Activated CD8-positive, alpha-beta memory T cell treated with anti-CD3 and anti-CD28 coated beads, Interleukin-2, amount 50 U/mL, for 1 hour (primary cell): ENCODE results near the gene RAB11FIP4.

ENCODE experiments used
- DNase-seq: peaks from one replicate; pipeline ENCODE4 v3.0.0-alpha.2; 2020; ENCODE audit errors: extremely low read depth

The RAB11FIP4 gene

GRCh38 chr17:31566247-31566991, 174.9 kb downstream of the RAB11FIP4 start:
- DNase-seq: no peak

DNA sequence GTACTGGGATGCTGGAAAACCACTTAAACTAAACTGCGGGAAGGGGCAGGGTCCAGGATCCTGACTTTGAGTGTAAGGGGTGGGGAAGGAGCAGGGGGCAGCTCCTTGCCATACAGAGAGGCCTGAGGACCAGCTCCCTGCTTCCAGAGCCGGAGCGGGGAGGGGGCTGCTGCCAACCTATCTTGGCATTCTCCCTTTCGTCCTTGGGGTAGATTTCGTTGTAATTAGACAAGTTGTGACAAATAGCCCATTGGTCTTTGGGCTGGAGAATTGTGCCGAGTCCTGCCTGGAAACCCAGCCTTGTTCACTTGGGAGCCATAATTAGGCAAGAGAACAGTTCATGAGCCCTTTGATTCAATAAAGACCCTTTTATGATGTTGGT, 175.5 kb downstream of the RAB11FIP4 start:
- no peak for DNase-seq

- no peak for DNase-seq
Observed at GRCh38 chr17:31568121-31568520, 176.6 kb downstream of the RAB11FIP4 start.

DNA sequence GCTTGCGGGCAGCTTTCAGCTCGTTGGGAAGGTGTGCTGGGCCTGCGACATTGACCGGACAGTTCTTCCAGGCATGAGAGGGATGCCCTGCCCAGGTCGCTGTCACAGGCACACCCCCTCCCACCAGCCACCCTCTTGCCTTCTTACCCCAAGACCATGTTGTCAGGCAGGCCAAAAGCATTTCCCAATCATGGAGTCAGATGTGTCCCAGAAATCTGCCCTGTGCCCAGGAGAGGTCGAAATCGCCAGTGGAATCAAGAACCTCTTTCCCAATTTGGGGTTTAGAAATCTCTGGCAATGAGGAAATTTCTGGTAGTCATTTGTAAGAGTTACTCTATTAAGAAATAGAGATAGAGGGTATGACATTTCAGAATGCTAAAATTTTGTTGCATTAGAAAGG, 177.1 kb downstream of the RAB11FIP4 start:
- DNase-seq: no peak

DNA sequence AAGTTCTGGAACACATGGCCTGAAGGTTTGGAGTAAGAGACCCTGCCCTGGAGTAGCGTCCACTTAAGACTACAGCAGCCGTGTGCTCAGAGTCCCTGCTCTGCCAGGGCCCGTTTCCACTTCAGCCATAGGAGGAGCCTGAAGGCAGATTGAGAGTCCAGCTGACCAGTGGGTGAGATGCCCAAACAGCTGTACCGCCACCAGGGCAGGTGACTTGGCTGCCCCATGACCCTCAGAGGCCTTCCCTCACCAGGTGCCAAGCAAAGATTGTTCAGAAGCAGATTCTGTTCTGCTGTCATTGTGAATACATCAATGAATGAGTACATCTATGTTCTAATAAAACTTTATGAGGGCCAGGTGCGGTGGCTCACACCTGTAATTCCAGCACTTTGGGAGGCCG, 178.8 kb downstream of the RAB11FIP4 start:
- no peak for DNase-seq

GRCh38 chr17:31570951-31571892, 179.7 kb downstream of the RAB11FIP4 start:
- no peak for DNase-seq

DNA sequence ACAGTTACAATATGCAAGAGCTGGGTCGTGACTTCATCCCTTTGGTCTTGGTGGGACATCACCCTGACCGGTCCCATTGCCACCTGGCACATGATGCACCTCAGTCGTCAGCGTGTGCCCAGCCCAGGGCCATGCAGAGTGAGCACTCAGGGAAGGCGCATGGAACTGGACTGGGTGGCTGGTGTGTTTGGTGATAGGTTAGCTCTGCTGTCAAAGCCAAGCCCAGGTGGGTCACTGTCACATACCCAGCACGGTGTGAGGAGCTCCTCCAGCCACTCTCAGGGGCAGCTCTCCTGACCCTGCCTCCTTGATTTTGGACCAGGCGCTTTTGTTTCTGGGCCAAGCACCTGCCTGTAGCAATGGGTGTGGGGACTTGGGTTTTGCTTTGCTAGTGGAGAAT, 180.9 kb downstream of the RAB11FIP4 start:
- no peak for DNase-seq

DNA sequence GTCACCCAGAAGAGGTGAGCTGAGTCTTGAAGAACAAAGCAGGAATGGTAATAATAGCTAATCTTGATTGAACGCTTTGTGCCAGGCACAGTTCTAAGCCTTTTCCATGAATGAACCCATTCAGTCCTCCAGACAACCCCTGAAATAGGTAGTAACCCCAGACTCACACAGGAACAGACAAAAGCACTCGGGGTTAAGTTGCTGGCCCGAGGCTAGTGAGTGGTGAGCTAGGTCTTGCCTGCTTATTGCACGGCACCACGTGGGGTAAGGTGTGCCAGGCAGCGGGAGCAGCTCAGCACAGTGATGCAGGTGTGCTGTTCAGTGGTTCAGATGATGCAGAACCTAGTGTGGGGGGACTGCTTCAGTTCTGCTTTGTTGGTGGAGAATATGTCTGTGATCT, 181.6 kb downstream of the RAB11FIP4 start:
- DNase-seq: no peak

DNA sequence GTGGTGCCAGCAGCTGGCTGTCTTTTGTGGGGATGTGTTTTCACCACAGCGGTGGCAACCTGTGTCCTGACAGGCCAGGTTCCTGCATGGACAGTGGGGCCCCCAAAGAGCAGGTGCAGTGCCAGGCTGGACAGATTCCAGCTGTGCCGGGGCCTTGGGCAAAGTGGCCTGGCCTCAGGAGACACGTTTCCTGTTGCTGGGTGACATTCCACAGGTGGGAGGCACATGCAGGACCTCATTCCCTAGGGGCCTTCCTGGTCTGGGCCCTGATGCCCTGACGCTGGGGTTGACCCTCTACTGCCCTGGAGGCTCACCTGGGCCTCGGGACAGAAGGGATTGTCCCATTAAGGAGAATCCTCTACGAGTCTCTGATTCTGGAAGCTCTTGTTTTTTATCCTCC, 182.4 kb downstream of the RAB11FIP4 start:
- no peak for DNase-seq

GRCh38 chr17:31574458-31574857, 183.0 kb downstream of the RAB11FIP4 start:
- no peak for DNase-seq

GRCh38 chr17:31575043-31575442, 183.6 kb downstream of the RAB11FIP4 start:
- no peak for DNase-seq

- DNase-seq: no peak
Observed at GRCh38 chr17:31579265-31579664, 187.8 kb downstream of the RAB11FIP4 start.

DNA sequence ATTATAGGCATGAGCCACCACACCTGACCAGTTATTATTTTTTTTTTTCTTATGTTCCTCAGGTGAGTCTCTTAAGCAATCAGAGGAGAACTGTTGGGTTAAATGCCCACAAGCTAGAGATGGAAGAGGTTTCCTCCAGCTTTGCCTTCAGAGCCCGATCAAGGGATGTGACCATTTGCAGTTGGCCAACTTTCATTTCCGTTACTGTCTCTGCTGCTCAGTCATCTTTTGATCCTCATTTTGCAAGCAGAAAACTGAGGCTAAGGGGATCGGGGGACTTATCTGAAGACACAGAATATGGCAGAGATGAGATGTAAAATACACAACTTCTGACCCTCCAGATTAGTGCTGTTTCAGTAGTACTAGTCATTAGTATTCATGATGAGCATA, 188.8 kb downstream of the RAB11FIP4 start:
- DNase-seq: no peak

DNA sequence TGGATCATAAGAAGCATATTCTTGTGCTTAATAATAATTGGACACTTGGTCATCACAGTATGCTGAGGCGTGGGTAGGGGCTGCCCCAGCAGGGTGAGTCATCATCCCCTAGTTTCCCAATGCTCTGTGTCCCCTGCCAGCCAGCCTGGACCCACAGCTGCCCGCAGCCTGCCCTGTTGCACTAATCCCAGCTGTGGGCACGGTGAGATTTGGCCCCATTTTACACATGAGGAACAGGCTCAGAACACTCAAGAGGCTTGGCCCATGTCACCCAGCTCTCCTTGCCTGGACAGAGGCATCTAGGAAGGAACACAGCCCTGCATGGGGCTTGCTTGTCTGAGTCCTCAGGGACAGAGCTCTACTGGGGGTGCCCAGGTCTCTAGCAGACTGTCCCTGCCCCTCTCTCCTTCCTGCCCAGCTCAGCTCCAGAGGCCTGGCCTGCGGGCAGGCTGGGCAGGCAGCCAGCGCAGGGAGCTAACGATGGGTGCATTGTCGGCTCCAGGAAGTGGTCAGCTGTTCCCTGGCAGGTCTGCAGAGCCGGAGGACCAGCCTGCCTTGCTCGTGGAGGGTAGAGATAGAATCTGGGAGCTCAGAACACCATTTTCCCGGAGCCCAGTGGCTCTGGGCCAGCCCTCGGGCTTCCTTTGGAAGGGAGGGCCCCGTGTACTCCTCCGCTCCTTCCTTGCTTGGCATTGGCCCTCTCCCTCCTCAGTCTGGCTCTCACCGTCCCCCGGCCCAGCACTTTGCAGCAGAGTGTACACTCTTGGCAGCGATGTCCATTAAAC, 189.4 kb downstream of the RAB11FIP4 start:
- no peak for DNase-seq

GRCh38 chr17:31581491-31581890, 190.0 kb downstream of the RAB11FIP4 start:
- no peak for DNase-seq

GRCh38 chr17:31582151-31582907, 190.9 kb downstream of the RAB11FIP4 start:
- no peak for DNase-seq

- no peak for DNase-seq
Observed at GRCh38 chr17:31583772-31584356, 192.4 kb downstream of the RAB11FIP4 start.

DNA sequence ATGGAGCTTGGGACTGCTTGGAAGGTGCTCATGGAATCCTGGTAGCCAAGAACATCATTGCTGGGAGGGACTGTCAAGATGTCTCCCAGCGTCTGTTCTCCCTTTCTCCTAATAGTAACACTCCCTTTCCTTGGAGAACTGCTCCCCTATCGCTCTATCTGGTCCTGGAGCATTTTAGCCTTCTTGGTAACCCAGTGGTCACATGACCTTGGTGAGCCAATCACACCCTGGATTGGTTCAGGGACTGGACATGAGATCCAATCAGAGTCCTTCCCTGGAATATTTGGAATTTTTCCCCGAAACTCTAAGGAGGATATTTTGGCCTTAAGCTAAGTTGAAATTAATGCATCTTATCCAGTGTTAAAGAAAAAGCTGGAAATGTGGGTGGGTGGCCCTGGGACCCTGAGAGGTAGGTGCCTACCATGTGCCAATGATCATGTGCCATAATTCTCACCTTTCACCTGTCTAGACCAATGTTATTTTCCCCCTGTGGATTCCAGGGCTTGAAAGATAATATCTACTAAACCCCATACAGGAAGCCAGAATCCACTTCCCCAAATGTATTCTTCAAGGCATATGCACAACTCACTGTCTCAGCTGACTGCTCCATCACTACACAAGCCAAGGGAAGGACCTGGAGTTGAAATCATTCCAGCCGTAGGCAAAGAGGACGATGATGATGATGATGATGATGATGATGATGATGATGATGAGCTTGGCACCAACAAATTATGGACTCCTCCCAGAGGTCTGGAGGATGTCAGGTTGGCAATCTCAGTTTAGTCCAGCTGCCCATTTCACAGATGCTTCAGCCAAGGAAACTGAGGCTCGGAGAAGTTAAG, 193.2 kb downstream of the RAB11FIP4 start:
- DNase-seq: no peak

- no peak for DNase-seq
Observed at GRCh38 chr17:31585280-31585630, 193.8 kb downstream of the RAB11FIP4 start.

- no peak for DNase-seq
Observed at GRCh38 chr17:31586946-31587345, 195.5 kb downstream of the RAB11FIP4 start.
